Activated effector memory CD4-positive, alpha-beta T cell treated with Interleukin-2 at 50 U/mL for 16 hours (primary cell): ENCODE data around the gene AGAP3.
"Not testable (repeated sequence)": the region's sequence is repeated elsewhere in the genome, so short reads cannot be mapped to it uniquely, and the experiment has no call there.

ENCODE experiments used
- DNase-seq: peaks from one replicate; pipeline ENCODE4 v3.0.0-alpha.2; 2020

The AGAP3 gene

GRCh38 chr7:151085691-151086620 is at the start of gene AGAP3:
TSS of gene AGAP3 (plus strand) at chr7:151086475. CDS start at chr7:151086742, 267 bp downstream.
- peak; percentile 36 for DNase-seq

GRCh38 chr7:151038951-151039849 is 47.1 kb upstream of the AGAP3 start:
- DNase-seq, result no peak

GRCh38 chr7:151039850-151040548 is 46.3 kb upstream of the AGAP3 start:
- DNase-seq, result no peak

- no peak for DNase-seq
These were observed 45.5 kb upstream of the AGAP3 start for GRCh38 chr7:151040616-151041375.

- DNase-seq, result not testable (repeated sequence)
These were observed 42.8 kb upstream of the AGAP3 start for GRCh38 chr7:151043449-151043848.

GRCh38 chr7:151043959-151044358 is 42.3 kb upstream of the AGAP3 start:
- DNase-seq, result no peak

- no peak for DNase-seq
These were observed 41.0 kb upstream of the AGAP3 start for GRCh38 chr7:151045262-151045661.

- no peak for DNase-seq
These were observed 40.3 kb upstream of the AGAP3 start for GRCh38 chr7:151045967-151046366.

GRCh38 chr7:151046603-151047573 is 39.4 kb upstream of the AGAP3 start:
- DNase-seq, result no peak

- DNase-seq, result no peak
These were observed 38.1 kb upstream of the AGAP3 start, which contains the start of gene ASIC3 for GRCh38 chr7:151047976-151048815. TSS of gene ASIC3 (plus strand) at chr7:151048531. CDS start at chr7:151048886, 355 bp downstream.

- no peak for DNase-seq
These were observed 37.3 kb upstream of the AGAP3 start for GRCh38 chr7:151048911-151049463.

- DNase-seq, result peak; percentile 35
These were observed 35.2 kb upstream of the AGAP3 start for GRCh38 chr7:151051108-151051507.

GRCh38 chr7:151053096-151053495 is 33.2 kb upstream of the AGAP3 start:
- no peak for DNase-seq

- DNase-seq, result no peak
These were observed 32.5 kb upstream of the AGAP3 start for GRCh38 chr7:151053751-151054150.

GRCh38 chr7:151056283-151056665 is 30.0 kb upstream of the AGAP3 start:
- DNase-seq, result no peak

GRCh38 chr7:151056666-151057505 is 29.4 kb upstream of the AGAP3 start:
- no peak for DNase-seq

GRCh38 chr7:151057506-151057988 is 28.7 kb upstream of the AGAP3 start, which contains the start of gene CDK5:
TSS of gene CDK5 (minus strand) at chr7:151057897. CDS start at chr7:151057848, 49 bp downstream.
- DNase-seq, result no peak
